PC-3 (cell line): ENCODE measurements around the gene UBE2E1. TPM values are rescaled to one million over a fixed set of nuclear protein-coding genes. Genes with fewer than 3 reads are reported as not detected.

Source experiments
- ATAC-seq: fragments of 200-7000 bp; cut with Tn5 transposase; 2 replicates; pipeline ENCODE4 v1.9.1; 2020; ENCODE audit warnings: mild to moderate bottlenecking, moderate library complexity
- BruUV-seq: library from RNA; stranded (reverse); fragments of 400-500 nt; replicated peaks from 2 replicates; lab custom pipeline; 2021; lab: Mats Ljungman, UMichigan
- CTCF ChIA-PET: fragments of 300-600 bp; sonication (Branson Sonifier 250); formaldehyde crosslinking; loops from one replicate; lab custom pipeline; 2022; ENCODE audit warnings: antibody characterized with exemption; lab: Charles Lee
- POLR2A ChIA-PET: fragments of 300-600 bp; sonication (Branson Sonifier 250); formaldehyde crosslinking; loops from one replicate; lab custom pipeline; 2022; ENCODE audit warnings: antibody characterized with exemption; ENCODE audit not compliant: unreplicated experiment; lab: Charles Lee
- DNase-seq: peaks from one replicate; pipeline ENCODE4 v3.0.0-alpha.2; 2015
- H2AFZ ChIP-seq: fragments of 300-600 bp; sonication (generic); 2 replicates; pipeline ENCODE4 v1.6.0; 2016; ENCODE audit warnings: antibody characterized with exemption, low read length
- H3F3A ChIP-seq: fragments of 300-600 bp; sonication (generic); one replicate; pipeline ENCODE4 v1.6.0; 2017; ENCODE audit warnings: antibody characterized with exemption, low read length, control low read depth, mild to moderate bottlenecking; ENCODE audit not compliant: unreplicated experiment
- H3K27ac ChIP-seq: fragments of 300-600 bp; sonication (generic); 2 replicates; pipeline ENCODE4 v1.5.1; 2016; ENCODE audit warnings: mild to moderate bottlenecking, low read length
- H3K27me3 ChIP-seq: fragments of 300-600 bp; sonication (generic); 2 replicates; pipeline ENCODE4 v1.6.1; 2016; ENCODE audit warnings: low read length, mixed read lengths
- H3K36me3 ChIP-seq: fragments of 300-600 bp; sonication (generic); 2 replicates; pipeline ENCODE4 v1.6.1; 2016; ENCODE audit warnings: low read depth, mixed run types, low read length, mixed read lengths
- H3K4me1 ChIP-seq: fragments of 300-600 bp; sonication (generic); 2 replicates; pipeline ENCODE4 v1.5.1; 2016; ENCODE audit warnings: low read length; ENCODE audit not compliant: insufficient read depth
- H3K4me2 ChIP-seq: fragments of 300-600 bp; sonication (generic); 2 replicates; pipeline ENCODE4 v1.6.0; 2016; ENCODE audit warnings: low read length
- H3K4me3 ChIP-seq: fragments of 300-600 bp; sonication (generic); 2 replicates; pipeline ENCODE4 v1.5.1; 2016; ENCODE audit warnings: mild to moderate bottlenecking, low read length, mixed read lengths
- H3K79me2 ChIP-seq: fragments of 300-600 bp; sonication (generic); 2 replicates; pipeline ENCODE4 v1.6.1; 2017; ENCODE audit warnings: low read length, mixed read lengths
- H3K9ac ChIP-seq: fragments of 300-600 bp; sonication (generic); 2 replicates; pipeline ENCODE4 v1.6.0; 2016; ENCODE audit warnings: mild to moderate bottlenecking, low read length
- H3K9me2 ChIP-seq: fragments of 300-600 bp; sonication (generic); replicated peaks from 2 replicates; pipeline ENCODE4 v1.6.1; 2016; ENCODE audit warnings: mixed run types, low read length, mixed read lengths
- H3K9me3 ChIP-seq: fragments of 300-600 bp; sonication (generic); 2 replicates; pipeline ENCODE4 v1.6.1; 2016; ENCODE audit warnings: low read length, mixed read lengths
- H4K20me1 ChIP-seq: fragments of 300-600 bp; sonication (generic); 2 replicates; pipeline ENCODE4 v1.6.1; 2016; ENCODE audit warnings: low read length, mixed read lengths
- EZH2 ChIP-seq: fragments of 300-600 bp; sonication (generic); IDR thresholded peaks from one replicate; pipeline ENCODE4 v1.6.1; 2017; ENCODE audit warnings: antibody characterized with exemption, mild to moderate bottlenecking, low read length; ENCODE audit not compliant: unreplicated experiment
- EZH2phosphoT487 ChIP-seq: fragments of 300-600 bp; sonication (generic); IDR thresholded peaks from 2 replicates; pipeline ENCODE4 v1.6.1; 2018; ENCODE audit warnings: mild to moderate bottlenecking, antibody characterized with exemption, low read length, borderline replicate concordance
- intact Hi-C: fragments of 100-400 bp; cut with micrococcal nuclease; formaldehyde crosslinking; loops from 2 replicates; pipeline ENCODE4 v1.9.0; 2023
- total RNA-seq: library from RNA; depleted of rRNA; stranded (reverse); fragments of >200 nt; gene quantifications from 2 replicates; pipeline ENCODE4 v1.2.3, GENCODE V29; 2014
- TF ChIP-seq, protein P1 (sequence below): fragments of 300-600 bp; sonication (generic); conservative IDR thresholded peaks from 2 replicates; pipeline ENCODE4 v1.5.1; 2017; ENCODE audit warnings: antibody characterized with exemption, low read depth, mild to moderate bottlenecking, low read length

Gene UBE2E1
- total RNA-seq, 1 experiment from 2014 or later = 117 TPM

DNA sequence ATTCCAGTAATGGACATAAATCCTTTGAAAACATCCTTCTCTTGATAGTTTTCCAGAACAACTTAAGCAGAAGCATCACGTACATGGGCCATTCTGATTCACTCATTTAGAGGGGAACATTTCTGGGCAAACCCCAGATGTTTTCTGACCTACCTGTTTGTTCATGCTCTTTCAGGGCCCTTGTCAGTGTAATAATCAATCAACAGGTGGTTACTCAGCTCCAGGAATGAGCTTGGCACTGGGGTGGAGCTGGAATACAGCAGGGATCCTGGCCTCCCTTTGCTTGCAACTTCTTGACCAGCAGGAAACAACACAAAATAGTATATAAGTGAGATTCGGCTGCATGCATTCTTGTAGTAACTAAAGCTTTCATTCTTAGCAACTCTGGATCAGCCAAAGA is 9.2 kb upstream of the UBE2E1 start:
- Histone ChIP-seq H4K20me1 (no peaks in the 10 kb centered on the region), H3K9ac (no peak overlapping the region), H3K4me1 (no peaks in the 10 kb centered on the region), H3K9me2 (no peaks in the 10 kb centered on the region), H2AFZ (no peak overlapping the region), H3K36me3 (no peaks in the 10 kb centered on the region), H3K4me2 (no peak overlapping the region), H3K79me2 (no peaks in the 10 kb centered on the region), H3F3A (no peaks in the 10 kb centered on the region), H3K27me3 (no peaks in the 10 kb centered on the region), H3K4me3 (no peak overlapping the region), H3K27ac (no peak overlapping the region), H3K9me3 (no peaks in the 10 kb centered on the region)
- intact Hi-C loops = no loop called here
- TF ChIP-seq EZH2 (no peak), EZH2phosphoT487 (no peak)
- TF ChIP-seq, protein P1, sequence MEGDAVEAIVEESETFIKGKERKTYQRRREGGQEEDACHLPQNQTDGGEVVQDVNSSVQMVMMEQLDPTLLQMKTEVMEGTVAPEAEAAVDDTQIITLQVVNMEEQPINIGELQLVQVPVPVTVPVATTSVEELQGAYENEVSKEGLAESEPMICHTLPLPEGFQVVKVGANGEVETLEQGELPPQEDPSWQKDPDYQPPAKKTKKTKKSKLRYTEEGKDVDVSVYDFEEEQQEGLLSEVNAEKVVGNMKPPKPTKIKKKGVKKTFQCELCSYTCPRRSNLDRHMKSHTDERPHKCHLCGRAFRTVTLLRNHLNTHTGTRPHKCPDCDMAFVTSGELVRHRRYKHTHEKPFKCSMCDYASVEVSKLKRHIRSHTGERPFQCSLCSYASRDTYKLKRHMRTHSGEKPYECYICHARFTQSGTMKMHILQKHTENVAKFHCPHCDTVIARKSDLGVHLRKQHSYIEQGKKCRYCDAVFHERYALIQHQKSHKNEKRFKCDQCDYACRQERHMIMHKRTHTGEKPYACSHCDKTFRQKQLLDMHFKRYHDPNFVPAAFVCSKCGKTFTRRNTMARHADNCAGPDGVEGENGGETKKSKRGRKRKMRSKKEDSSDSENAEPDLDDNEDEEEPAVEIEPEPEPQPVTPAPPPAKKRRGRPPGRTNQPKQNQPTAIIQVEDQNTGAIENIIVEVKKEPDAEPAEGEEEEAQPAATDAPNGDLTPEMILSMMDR = no peak
- no TSS peak for BruUV-seq
- no peak for ATAC-seq
- ChIA-PET CTCF (no interaction called here), POLR2A (interaction anchor here (0.5 kb wide), 1 partner anchor 139 kb away, joined by 5 read pairs; no protein-coding TSS in a partner anchor)
- DNase-seq = no peak

DNA sequence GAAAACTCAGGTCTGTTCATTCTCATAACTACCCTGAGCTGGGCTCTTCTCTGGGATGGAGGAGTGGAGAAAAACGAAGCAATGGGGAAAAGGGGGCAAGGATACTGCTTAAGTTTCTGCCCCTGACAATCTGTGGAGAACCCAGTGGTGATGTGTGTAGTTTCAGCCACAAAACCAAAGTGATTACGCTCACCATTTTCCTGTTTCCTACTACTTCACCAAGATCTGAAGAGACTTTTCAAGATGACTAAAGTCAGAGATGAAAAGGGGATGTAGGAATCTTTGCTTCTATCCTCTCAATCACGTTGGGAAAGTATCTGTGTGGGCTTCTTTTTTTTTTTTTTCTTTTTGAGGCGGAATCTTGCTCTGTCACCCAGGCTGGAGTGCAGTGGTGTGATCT is 8.3 kb upstream of the UBE2E1 start:
- no peaks in the 10 kb centered on the region for H3K36me3 ChIP-seq
- H3F3A ChIP-seq = no peaks in the 10 kb centered on the region
- H3K9me2 ChIP-seq = no peaks in the 10 kb centered on the region
- intact Hi-C loops = no loop called here
- no peaks in the 10 kb centered on the region for H3K9me3 ChIP-seq
- TF ChIP-seq EZH2phosphoT487 = no peak
- TF ChIP-seq, protein P1 = no peak
- H3K79me2 ChIP-seq = no peaks in the 10 kb centered on the region
- H3K4me2 ChIP-seq = no peak overlapping the region
- no peak overlapping the region for H3K9ac ChIP-seq
- DNase-seq (no peak), ATAC-seq (no peak)
- H3K27me3 ChIP-seq = no peaks in the 10 kb centered on the region
- no peak overlapping the region for H3K27ac ChIP-seq
- ChIA-PET POLR2A (no interaction called here), CTCF (no interaction called here)
- no TSS peak for BruUV-seq
- no peak overlapping the region for H3K4me3 ChIP-seq
- H4K20me1 ChIP-seq = no peaks in the 10 kb centered on the region
- no peak overlapping the region for H2AFZ ChIP-seq
- H3K4me1 ChIP-seq = no peaks in the 10 kb centered on the region

DNA sequence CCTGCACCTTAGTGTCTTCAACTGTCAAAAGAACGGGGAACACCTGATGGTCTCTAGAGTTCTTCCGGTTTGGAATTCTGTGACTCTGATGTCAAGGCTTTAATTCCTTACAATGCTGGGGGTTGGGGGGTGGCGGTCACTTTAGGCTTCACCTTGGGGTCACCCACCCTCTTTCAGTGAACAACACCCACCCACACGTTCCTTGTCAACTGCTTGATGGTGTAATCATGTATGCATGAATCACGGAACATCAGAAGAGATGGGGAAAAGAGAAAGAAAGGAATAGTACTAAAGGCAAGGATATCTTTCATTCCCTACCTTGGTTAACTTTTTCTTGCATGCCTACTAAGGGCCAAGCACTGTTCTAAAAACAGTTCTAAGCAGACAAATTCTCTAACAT is 7.3 kb upstream of the UBE2E1 start:
- no peak overlapping the region for H3K9ac ChIP-seq
- H3K4me3 ChIP-seq = no peak overlapping the region
- H2AFZ ChIP-seq = no peak overlapping the region
- ChIA-PET POLR2A (no interaction called here), CTCF (no interaction called here)
- DNase-seq = no peak
- H3K27ac ChIP-seq = no peak overlapping the region
- H3K9me3 ChIP-seq = no peaks in the 10 kb centered on the region
- H3F3A ChIP-seq = no peaks in the 10 kb centered on the region
- H3K4me1 ChIP-seq = no peaks in the 10 kb centered on the region
- no peaks in the 10 kb centered on the region for H4K20me1 ChIP-seq
- no peaks in the 10 kb centered on the region for H3K79me2 ChIP-seq
- no peaks in the 10 kb centered on the region for H3K9me2 ChIP-seq
- intact Hi-C loops = no loop called here
- no peaks in the 10 kb centered on the region for H3K36me3 ChIP-seq
- H3K27me3 ChIP-seq = no peaks in the 10 kb centered on the region
- BruUV-seq = no TSS peak
- TF ChIP-seq EZH2 = no peak
- no peak for TF ChIP-seq EZH2phosphoT487
- TF ChIP-seq, protein P1 = no peak
- no peak for ATAC-seq
- H3K4me2 ChIP-seq = no peak overlapping the region
